ENCODE results near the gene SCAMP1. TPM values are rescaled to one million over a fixed set of nuclear protein-coding genes. Genes with fewer than 3 reads are reported as not detected.
A peak's percentile ranks its signal among the peaks of the same experiment; 100 is the strongest.
"Not testable (repeated sequence)": the region's sequence is repeated elsewhere in the genome, so short reads cannot be mapped to it uniquely, and the experiment has no call there.

The SCAMP1 gene
- total RNA-seq, 6 experiments from 2014 or later: 10.4 to 18.4 (median 11.1) TPM

DNA sequence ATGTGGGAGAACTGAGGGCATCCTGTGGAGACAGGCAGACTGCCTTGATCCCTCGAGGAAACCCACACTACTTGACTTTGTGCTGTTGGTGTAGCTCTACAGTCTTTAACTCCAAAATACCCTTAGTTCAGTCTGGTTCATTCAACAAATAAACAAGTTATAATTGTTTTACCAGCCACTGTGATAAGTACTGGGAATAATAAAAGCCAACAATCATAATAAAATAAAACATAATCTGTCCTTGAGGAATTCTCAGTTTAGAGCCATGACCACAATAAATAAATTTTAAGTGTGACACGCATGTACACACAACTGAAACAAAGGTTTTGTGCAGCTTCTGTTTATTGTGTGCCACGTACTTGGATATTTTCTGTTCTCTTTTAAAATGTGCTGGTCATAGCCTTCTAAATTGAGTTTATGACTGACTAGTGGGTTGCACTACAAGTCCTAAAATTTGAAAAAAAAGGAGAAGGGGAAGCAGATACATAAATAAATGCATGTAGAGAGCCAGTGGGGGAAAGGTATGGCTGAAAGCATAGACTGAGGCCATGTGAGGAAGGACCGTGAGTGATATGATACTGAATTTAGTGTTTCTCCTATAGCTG lies 6.2 kb upstream of the SCAMP1 start:
- 72% methylated on average over 3 of the region's 4 CpGs for WGBS (ENCODE audit: insufficient coverage, low coverage, low lambda C conversion rate, missing lambda C conversion rate)
- intact Hi-C loops (cut with DNase I): loop anchor here in 1 of 2 donors (10.0 kb wide), 1 partner anchor 59 kb away; the partner anchor contains the start of gene AP3B1
- no peak for DNase-seq
- Histone ChIP-seq H3K27ac (no peak overlapping the region), H3K27me3 (no peaks in the 10 kb centered on the region), H3K4me3 (no peak overlapping the region), H3K36me3 (no peaks in the 10 kb centered on the region), H3K9me3 (no peaks in the 10 kb centered on the region), H3K4me1 (peaks cover 0 to 2% (median 0%) of the 10 kb centered on the region in 4 donors)
- TF ChIP-seq, protein P1, sequence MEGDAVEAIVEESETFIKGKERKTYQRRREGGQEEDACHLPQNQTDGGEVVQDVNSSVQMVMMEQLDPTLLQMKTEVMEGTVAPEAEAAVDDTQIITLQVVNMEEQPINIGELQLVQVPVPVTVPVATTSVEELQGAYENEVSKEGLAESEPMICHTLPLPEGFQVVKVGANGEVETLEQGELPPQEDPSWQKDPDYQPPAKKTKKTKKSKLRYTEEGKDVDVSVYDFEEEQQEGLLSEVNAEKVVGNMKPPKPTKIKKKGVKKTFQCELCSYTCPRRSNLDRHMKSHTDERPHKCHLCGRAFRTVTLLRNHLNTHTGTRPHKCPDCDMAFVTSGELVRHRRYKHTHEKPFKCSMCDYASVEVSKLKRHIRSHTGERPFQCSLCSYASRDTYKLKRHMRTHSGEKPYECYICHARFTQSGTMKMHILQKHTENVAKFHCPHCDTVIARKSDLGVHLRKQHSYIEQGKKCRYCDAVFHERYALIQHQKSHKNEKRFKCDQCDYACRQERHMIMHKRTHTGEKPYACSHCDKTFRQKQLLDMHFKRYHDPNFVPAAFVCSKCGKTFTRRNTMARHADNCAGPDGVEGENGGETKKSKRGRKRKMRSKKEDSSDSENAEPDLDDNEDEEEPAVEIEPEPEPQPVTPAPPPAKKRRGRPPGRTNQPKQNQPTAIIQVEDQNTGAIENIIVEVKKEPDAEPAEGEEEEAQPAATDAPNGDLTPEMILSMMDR (IDR thresholded peaks at IDR 0.05): no peak
- no peak for TF ChIP-seq POLR2A (IDR thresholded peaks at IDR 0.05)
- ATAC-seq: no peak

DNA sequence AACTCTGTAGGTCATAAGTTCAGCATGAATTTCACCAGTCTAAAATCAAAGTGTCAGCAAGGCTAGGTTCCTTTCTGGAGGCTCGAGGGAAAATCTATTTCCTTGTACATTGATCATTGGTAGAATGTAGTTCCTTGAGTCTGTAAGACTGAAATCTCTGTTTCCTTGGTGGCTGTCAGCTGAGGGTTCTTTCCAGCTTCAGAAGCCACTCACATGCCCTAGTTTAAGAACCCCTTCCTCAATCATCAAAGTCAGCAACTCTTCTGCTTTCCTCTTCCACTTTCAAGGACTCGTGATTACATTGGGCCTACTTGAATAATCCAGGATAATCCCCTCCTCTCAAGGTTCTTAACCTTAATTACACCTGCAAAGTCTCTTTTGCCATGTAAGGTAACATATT lies 4.9 kb upstream of the SCAMP1 start:
- DNase-seq (no peak), ATAC-seq (no peak)
- 79% methylated on average over 2 of the region's 2 CpGs for WGBS (ENCODE audit: insufficient coverage, low coverage, low lambda C conversion rate, missing lambda C conversion rate)
- Histone ChIP-seq H3K27me3 (no peaks in the 10 kb centered on the region), H3K27ac (no peak overlapping the region), H3K4me3 (no peak overlapping the region), H3K9me3 (no peaks in the 10 kb centered on the region), H3K4me1 (peaks cover 0 to 6% (median 0%) of the 10 kb centered on the region in 4 donors), H3K36me3 (no peaks in the 10 kb centered on the region)
- TF ChIP-seq POLR2A (IDR thresholded peaks at IDR 0.05): no peak
- TF ChIP-seq, protein P1 (IDR thresholded peaks at IDR 0.05): no peak
- intact Hi-C loops (cut with DNase I): loop anchor here (5.0 to 10.0 kb wide), 2 partner anchors 58 to 61 kb away; partner anchors contain the start of gene AP3B1 (in 1 of the 2)

DNA sequence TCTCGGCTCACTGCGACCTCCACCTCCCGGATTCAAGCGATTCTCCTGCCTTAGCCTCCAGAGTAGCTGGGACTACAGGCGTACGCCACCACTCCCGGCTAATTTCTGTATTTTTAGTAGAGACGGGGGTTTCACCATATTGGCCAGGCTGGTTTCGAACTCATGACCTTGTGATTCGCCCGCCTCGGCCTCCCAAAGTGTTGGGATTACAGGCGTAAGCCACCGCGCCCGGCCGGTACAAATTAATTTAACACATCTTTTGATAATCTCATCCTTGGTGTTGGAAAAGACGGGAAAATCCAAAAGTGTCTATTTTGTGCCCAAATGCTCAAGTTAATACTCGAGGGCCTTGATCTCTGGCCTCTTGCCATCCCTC lies 974 bp upstream of the SCAMP1 start:
- H3K36me3 ChIP-seq, H3K27ac ChIP-seq, ATAC-seq, H3K9me3 ChIP-seq, H3K27me3 ChIP-seq, H3K4me1 ChIP-seq: not testable (repeated sequence)
- intact Hi-C loops (cut with DNase I): loop anchor here (5.0 to 10.0 kb wide), 2 partner anchors 62 to 65 kb away; partner anchors contain the start of gene AP3B1 (in 1 of the 2)
- DNase-seq: peak in 1 of 3 donors; percentile 22
- peak overlapping the region; percentile 95 to 96 (median 95) for H3K4me3 ChIP-seq
- WGBS (ENCODE audit: insufficient coverage, low coverage, low lambda C conversion rate, missing lambda C conversion rate): 78% methylated on average over 19 of the region's 19 CpGs

DNA sequence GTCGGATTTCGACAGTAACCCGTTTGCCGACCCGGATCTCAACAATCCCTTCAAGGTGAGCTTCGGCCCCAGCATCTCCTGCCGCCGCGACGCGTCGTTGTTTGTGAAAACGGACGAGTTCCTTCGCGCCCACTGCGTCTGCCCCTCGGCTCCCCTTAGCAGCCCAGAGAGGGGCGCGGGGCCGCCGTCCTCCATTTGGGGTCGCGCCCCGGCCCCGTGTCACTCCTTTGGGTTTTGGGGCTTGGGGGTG lies 182 bp downstream of the SCAMP1 start:
- no peaks in the 10 kb centered on the region for H3K27me3 ChIP-seq
- peak overlapping the region; percentile 95 to 96 (median 95) for H3K4me3 ChIP-seq
- no CpG with 5 or more reads among the region's 26 CpGs for WGBS (ENCODE audit: insufficient coverage, low coverage, low lambda C conversion rate, missing lambda C conversion rate)
- TF ChIP-seq, protein P1 (IDR thresholded peaks at IDR 0.05): no peak
- TF ChIP-seq POLR2A (IDR thresholded peaks at IDR 0.05): no peak
- ATAC-seq (no peak), DNase-seq (no peak)
- intact Hi-C loops (cut with DNase I): no loop called here
- no peaks in the 10 kb centered on the region for H3K9me3 ChIP-seq
- H3K27ac ChIP-seq: peak overlapping the region; percentile 84 to 91 (median 88)
- no peaks in the 10 kb centered on the region for H3K36me3 ChIP-seq
- H3K4me1 ChIP-seq: peaks cover 0 to 6% (median 0%) of the 10 kb centered on the region in 4 donors

DNA sequence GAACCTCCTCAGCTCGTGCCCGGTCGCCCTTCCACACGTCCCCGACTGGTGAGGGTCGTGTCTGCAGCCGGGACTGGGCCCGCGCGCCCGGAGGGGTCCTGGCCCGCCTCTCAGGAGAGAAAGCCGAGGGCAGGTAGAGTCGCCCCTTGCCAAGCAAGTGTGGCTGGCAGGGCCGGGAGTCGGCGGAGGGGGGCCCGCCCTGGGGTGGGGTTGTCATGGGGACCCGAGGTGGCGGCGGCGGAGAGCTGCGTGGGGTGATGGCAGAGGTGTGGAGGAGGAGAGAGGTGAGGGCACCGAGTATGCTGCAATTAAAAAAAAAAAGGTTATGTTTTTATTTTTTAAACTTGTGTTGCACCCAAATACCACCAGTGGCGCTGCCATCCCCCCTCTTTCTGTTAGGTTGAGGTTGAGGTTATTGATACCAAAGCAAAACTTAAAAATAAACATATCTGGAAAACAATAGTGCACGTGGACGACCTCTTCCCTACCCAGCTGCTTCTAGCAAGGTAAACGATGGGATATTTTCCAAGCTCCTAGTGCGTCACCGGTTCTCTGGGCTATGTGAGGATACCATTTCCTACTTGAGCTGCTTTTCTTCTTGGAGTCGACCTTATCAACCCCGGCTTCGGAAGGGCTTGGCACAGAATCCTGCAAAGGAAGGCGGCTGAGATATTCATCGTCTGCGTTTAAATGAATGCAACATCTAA lies 660 bp downstream of the SCAMP1 start:
- DNase-seq (peak; percentile 70 to 81 (median 73)), ATAC-seq (peak; percentile 49 to 64 (median 58))
- Histone ChIP-seq H3K36me3 (no peaks in the 10 kb centered on the region), H3K9me3 (no peaks in the 10 kb centered on the region), H3K27ac (peak overlapping the region; percentile 84 to 91 (median 88)), H3K4me1 (peaks cover 0 to 6% (median 0%) of the 10 kb centered on the region in 4 donors), H3K27me3 (no peaks in the 10 kb centered on the region), H3K4me3 (peak overlapping the region; percentile 95 to 96 (median 95))
- intact Hi-C loops (cut with DNase I): no loop called here
- 0% methylated on average over 22 of the region's 36 CpGs for WGBS (ENCODE audit: insufficient coverage, low coverage, low lambda C conversion rate, missing lambda C conversion rate)
- no peak for TF ChIP-seq POLR2A (IDR thresholded peaks at IDR 0.05)
- TF ChIP-seq, protein P1 (IDR thresholded peaks at IDR 0.05): peak in 1 of 4 donors; percentile 13

Measured in right lobe of liver (tissue), 6 donors.